ENCODE data around the gene ANKIB1. TPM values are rescaled to one million over a fixed set of nuclear protein-coding genes. Genes with fewer than 3 reads are reported as not detected.
A peak's percentile ranks its signal among the peaks of the same experiment; 100 is the strongest.

Gene ANKIB1
- total RNA-seq, 1 donor from 2014 or later, result 25.2 TPM

DNA sequence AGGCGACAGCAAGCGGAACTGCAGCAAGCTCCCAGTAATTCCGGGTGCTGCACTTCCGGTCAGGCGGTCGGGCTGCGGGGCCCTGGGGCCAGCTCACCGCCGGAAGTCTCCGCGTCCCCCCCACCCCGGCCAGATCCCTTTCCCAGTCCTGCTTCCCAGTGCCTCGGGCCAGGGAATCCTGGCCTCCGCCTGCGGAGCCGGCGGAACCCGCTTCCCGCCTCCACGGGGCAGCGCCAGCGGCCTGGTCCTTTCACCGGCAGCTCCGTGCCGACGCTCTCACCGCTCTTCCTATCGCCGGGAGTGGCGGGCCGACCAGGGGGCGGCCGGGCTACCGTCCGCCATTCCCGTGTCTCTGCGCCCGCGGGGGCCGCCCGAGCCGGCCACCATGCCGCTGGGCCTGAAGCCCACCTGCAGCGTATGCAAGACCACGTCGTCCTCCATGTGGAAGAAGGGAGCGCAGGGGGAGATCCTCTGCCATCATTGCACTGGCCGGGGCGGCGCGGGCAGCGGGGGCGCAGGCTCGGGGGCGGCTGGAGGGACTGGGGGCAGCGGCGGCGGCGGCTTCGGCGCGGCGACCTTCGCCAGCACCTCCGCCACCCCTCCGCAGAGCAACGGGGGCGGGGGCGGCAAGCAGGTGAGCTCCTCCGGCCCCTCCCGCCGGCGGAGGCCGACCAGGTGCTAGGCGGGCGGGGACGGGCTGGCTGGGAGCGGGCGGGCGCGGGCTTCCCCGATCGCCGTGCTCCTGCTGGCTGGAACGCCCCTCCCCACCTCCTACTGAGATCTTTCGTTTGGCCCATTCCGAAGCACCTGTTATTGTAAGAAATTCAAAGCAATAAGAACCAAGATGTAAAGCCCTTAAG, 201.8 kb downstream of the ANKIB1 start, which contains the start of gene GATAD1:
TSS of gene GATAD1 (plus strand) at position 138 of the 860 bp plus-strand sequence. CDS start at position 386, 248 bp downstream.
- peak; percentile 93 to 95 for DNase-seq (ENCODE audit: low read depth in 2 of 2)

DNA sequence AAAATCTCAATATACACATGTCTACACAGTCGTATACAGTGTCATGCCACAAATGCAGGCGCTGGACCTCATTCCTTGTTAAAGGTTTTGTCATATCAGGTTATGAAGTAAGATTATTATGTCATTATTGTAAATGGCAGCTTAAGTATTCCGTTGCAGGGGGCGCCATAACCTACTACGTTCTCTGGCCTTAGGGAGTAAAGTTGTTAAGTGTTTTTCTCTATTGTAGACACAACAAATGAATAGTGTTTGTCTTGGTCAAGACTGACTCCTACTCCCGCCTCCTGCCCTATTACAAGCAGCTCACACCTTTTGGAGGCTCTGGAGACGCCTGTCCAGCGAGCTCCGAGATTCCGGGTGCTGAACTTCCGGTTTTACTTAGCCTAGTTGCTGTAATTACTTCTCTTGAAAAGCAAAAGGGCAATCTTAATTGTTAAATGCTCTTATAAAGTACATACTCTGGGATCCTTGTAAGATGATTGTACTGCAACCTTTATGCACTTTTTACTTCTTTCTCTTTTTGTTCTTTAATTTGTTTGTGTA, 202.5 kb downstream of the ANKIB1 start:
- peak; percentile 69 to 72 for DNase-seq (ENCODE audit: low read depth in 2 of 2)

Other genes with a start within 250 kb of the ANKIB1 start
- gene CYP51A1, start 111.5 kb upstream of the ANKIB1 start, total RNA-seq, result 93.7 and 141 TPM in 2 replicates
- gene LRRD1, start 66.8 kb upstream of the ANKIB1 start, total RNA-seq, result under 0.01 TPM in 2 replicates
- 24.8 and 32.5 TPM in 2 replicates for gene KRIT1, start 60 bp upstream of the ANKIB1 start, total RNA-seq
- gene GATAD1, start 201.5 kb downstream of the ANKIB1 start, total RNA-seq, result 10.5 and 12.9 TPM in 2 replicates
- gene ERVW-1, start 232.0 kb downstream of the ANKIB1 start, total RNA-seq, result not detected in 2 replicates

Measured in lung microvascular endothelial cell (primary cell).